ENCODE measurements around the gene NKX6-1. TPM values are rescaled to one million over a fixed set of nuclear protein-coding genes. Genes with fewer than 3 reads are reported as not detected.

NKX6-1 gene
- total RNA-seq, 4 donors from 2014 or later, result 0.14 TPM; not detected in 3

- intact Hi-C loops (cut with DNase I; ENCODE audit: low total_unique reads) (no loop called here), in situ Hi-C loops (cut with MboI; ENCODE audit: low pct_ligation_motif_present in 1 of 4, low pct_unique_long_range_greater_than_20kb in 1 of 4, low sequenced_read_pairs in 3 of 4) (loop anchor here (25.0 kb wide), 5 partner anchors 339 to 989 kb away; no protein-coding TSS in a partner anchor)
- WGBS, 2 donors (ENCODE audit: low coverage in 1 of 2), result 14 to 33% methylated on average over 1 to 33 of the region's 33 CpGs
- Histone ChIP-seq H3K27ac (no peak overlapping the region), H3K4me1 (peaks cover 4 to 30% (median 30%) of the 10 kb centered on the region in 4 donors), H3K9me3 (no peaks in the 10 kb centered on the region), H3K36me3 (no peaks in the 10 kb centered on the region), H3K27me3 (peaks cover 100% of the 10 kb centered on the region), H3K4me3 (no peak overlapping the region)
- TF ChIP-seq POLR2A (IDR thresholded peaks at IDR 0.05) (no peak), POLR2AphosphoS5 (IDR thresholded peaks at IDR 0.05) (no peak), EP300 (IDR thresholded peaks at IDR 0.05; ENCODE audit: low read depth) (no peak), CTCF (IDR thresholded peaks at IDR 0.05) (no peak)
- DNase-seq, result no peak
Measured at GRCh38 chr4:84501721-84502267, 2.7 kb upstream of the NKX6-1 start.

- intact Hi-C loops (cut with DNase I; ENCODE audit: low total_unique reads) (no loop called here), in situ Hi-C loops (cut with MboI; ENCODE audit: low pct_ligation_motif_present in 1 of 4, low pct_unique_long_range_greater_than_20kb in 1 of 4, low sequenced_read_pairs in 3 of 4) (loop anchor here (25.0 kb wide), 5 partner anchors 339 to 989 kb away; no protein-coding TSS in a partner anchor)
- Histone ChIP-seq H3K4me1 (peaks cover 4 to 34% (median 32%) of the 10 kb centered on the region in 4 donors), H3K9me3 (no peaks in the 10 kb centered on the region), H3K27me3 (peaks cover 100% of the 10 kb centered on the region), H3K27ac (no peak overlapping the region), H3K36me3 (no peaks in the 10 kb centered on the region), H3K4me3 (no peak overlapping the region)
- whole genome bisulfite sequencing, 2 donors (ENCODE audit: low coverage in 1 of 2), result 30 to 54% methylated on average over 6 to 10 of the region's 10 CpGs
- DNase-seq, result no peak
- TF ChIP-seq EP300 (IDR thresholded peaks at IDR 0.05; ENCODE audit: low read depth) (no peak), CTCF (IDR thresholded peaks at IDR 0.05) (no peak), POLR2AphosphoS5 (IDR thresholded peaks at IDR 0.05) (no peak), POLR2A (IDR thresholded peaks at IDR 0.05) (no peak)
Measured at GRCh38 chr4:84501202-84501503, 2.1 kb upstream of the NKX6-1 start.

- Histone ChIP-seq H3K9me3 (no peaks in the 10 kb centered on the region), H3K27ac (no peak overlapping the region), H3K4me3 (no peak overlapping the region), H3K36me3 (no peaks in the 10 kb centered on the region), H3K4me1 (peaks cover 4 to 34% (median 32%) of the 10 kb centered on the region in 4 donors), H3K27me3 (peaks cover 100% of the 10 kb centered on the region)
- no peak for DNase-seq
- TF ChIP-seq POLR2A (IDR thresholded peaks at IDR 0.05), result no peak
- TF ChIP-seq CTCF (IDR thresholded peaks at IDR 0.05), result no peak
- TF ChIP-seq EP300 (IDR thresholded peaks at IDR 0.05; ENCODE audit: low read depth), result no peak
- TF ChIP-seq POLR2AphosphoS5 (IDR thresholded peaks at IDR 0.05), result no peak
- intact Hi-C loops (cut with DNase I; ENCODE audit: low total_unique reads), result no loop called here
- WGBS, 2 donors (ENCODE audit: low coverage in 1 of 2), result 30 to 31% methylated on average over 10 to 22 of the region's 22 CpGs
- in situ Hi-C loops (cut with MboI; ENCODE audit: low pct_ligation_motif_present in 1 of 4, low pct_unique_long_range_greater_than_20kb in 1 of 4, low sequenced_read_pairs in 3 of 4), result loop anchor here (25.0 kb wide), 5 partner anchors 338 to 988 kb away; no protein-coding TSS in a partner anchor
Measured at GRCh38 chr4:84500386-84501201, 1.5 kb upstream of the NKX6-1 start.

- Histone ChIP-seq H3K4me1 (peaks cover 4 to 34% (median 32%) of the 10 kb centered on the region in 4 donors), H3K9me3 (no peaks in the 10 kb centered on the region), H3K36me3 (no peaks in the 10 kb centered on the region), H3K27ac (no peak overlapping the region), H3K4me3 (peak overlapping the region in 2 of 4 donors; percentile 2 to 49), H3K27me3 (peaks cover 100% of the 10 kb centered on the region)
- no peak for DNase-seq
- TF ChIP-seq EP300 (IDR thresholded peaks at IDR 0.05; ENCODE audit: low read depth) (no peak), POLR2AphosphoS5 (IDR thresholded peaks at IDR 0.05) (no peak), CTCF (IDR thresholded peaks at IDR 0.05) (no peak), POLR2A (IDR thresholded peaks at IDR 0.05) (no peak)
- WGBS, 2 donors (ENCODE audit: low coverage in 1 of 2), result 14% methylated on average over 11 of the region's 11 CpGs; no CpG with 5 or more reads in 1 of the 2 donors
- in situ Hi-C loops (cut with MboI; ENCODE audit: low pct_ligation_motif_present in 1 of 4, low pct_unique_long_range_greater_than_20kb in 1 of 4, low sequenced_read_pairs in 3 of 4), result no loop called here
- intact Hi-C loops (cut with DNase I; ENCODE audit: low total_unique reads), result no loop called here
Measured at GRCh38 chr4:84499624-84499982, 511 bp upstream of the NKX6-1 start.
